Caki2 (cell line): ENCODE data around the gene NOP16. TPM values are rescaled to one million over a fixed set of nuclear protein-coding genes. Genes with fewer than 3 reads are reported as not detected.

Experiments used
- DNase-seq: peaks from one replicate; pipeline ENCODE4 v3.0.0-alpha.2; 2015; ENCODE audit warnings: low read depth
- in situ Hi-C: cut with HindIII; loops from 2 replicates; pipeline ENCODE4 v1.10.0; 2016; ENCODE audit warnings: low sequenced_read_pairs, low pct_unique_long_range_greater_than_20kb, mixed read lengths
- total RNA-seq: library from RNA; depleted of rRNA; stranded (reverse); fragments of >200 nt; shearing (Covaris generic); gene quantifications from 2 replicates; pipeline ENCODE4 v1.2.3, GENCODE V29; 2014; ENCODE audit warnings: low replicate concordance

Gene NOP16
- total RNA-seq, 1 experiment from 2014 or later: 17.9 TPM

- no peak for DNase-seq
- in situ Hi-C loops: no loop called here
Observed at GRCh38 chr5:176391999-176392398, 3.6 kb upstream of the NOP16 start.

- no peak for DNase-seq
- in situ Hi-C loops: no loop called here
Observed at GRCh38 chr5:176391479-176391878, 3.1 kb upstream of the NOP16 start.

- in situ Hi-C loops: no loop called here
- DNase-seq: no peak
Observed at GRCh38 chr5:176389135-176390123, 1.0 kb upstream of the NOP16 start.

- DNase-seq: no peak
- in situ Hi-C loops: no loop called here
Observed at GRCh38 chr5:176388003-176388443, 375 bp downstream of the NOP16 start.

- no peak for DNase-seq
- in situ Hi-C loops: no loop called here
Observed at GRCh38 chr5:176387384-176387925, 943 bp downstream of the NOP16 start.

- in situ Hi-C loops: no loop called here
- no peak for DNase-seq
Observed at GRCh38 chr5:176386491-176386890, 1.9 kb downstream of the NOP16 start.

- DNase-seq: no peak
- in situ Hi-C loops: no loop called here
Observed at GRCh38 chr5:176384991-176385390, 3.4 kb downstream of the NOP16 start.

GRCh38 chr5:176384366-176384930 lies 4.0 kb downstream of the NOP16 start:
- in situ Hi-C loops: no loop called here
- no peak for DNase-seq

GRCh38 chr5:176383961-176384360 lies 4.4 kb downstream of the NOP16 start:
- in situ Hi-C loops: no loop called here
- DNase-seq: no peak

GRCh38 chr5:176383248-176383905 lies 5.0 kb downstream of the NOP16 start:
- in situ Hi-C loops: no loop called here
- DNase-seq: no peak

- DNase-seq: no peak
- in situ Hi-C loops: no loop called here
Observed at GRCh38 chr5:176382721-176383120, 5.7 kb downstream of the NOP16 start.

- no peak for DNase-seq
- in situ Hi-C loops: no loop called here
Observed at GRCh38 chr5:176381979-176382378, 6.4 kb downstream of the NOP16 start.

- DNase-seq: no peak
- in situ Hi-C loops: no loop called here
Observed at GRCh38 chr5:176381423-176381822, 7.0 kb downstream of the NOP16 start.

- in situ Hi-C loops: no loop called here
- no peak for DNase-seq
Observed at GRCh38 chr5:176379881-176380280, 8.5 kb downstream of the NOP16 start.

- in situ Hi-C loops: no loop called here
- no peak for DNase-seq
Observed at GRCh38 chr5:176373100-176373818, 15.1 kb downstream of the NOP16 start.

GRCh38 chr5:176371621-176372539 lies 16.5 kb downstream of the NOP16 start:
- in situ Hi-C loops: no loop called here
- DNase-seq: no peak

- no peak for DNase-seq
- in situ Hi-C loops: no loop called here
Observed at GRCh38 chr5:176369934-176370711, 18.3 kb downstream of the NOP16 start.
